Hepatocyte (in vitro differentiated cells): ENCODE results near the gene SNTB2. TPM values are rescaled to one million over a fixed set of nuclear protein-coding genes. Genes with fewer than 3 reads are reported as not detected.

ENCODE experiments used
- DNase-seq: peaks from one replicate; pipeline ENCODE4 v3.0.0-alpha.2; 2016; ENCODE audit warnings: low spot score
- H2AFZ ChIP-seq: fragments of 200-600 bp; sonication (generic); 2 replicates; pipeline ENCODE4 v1.6.0; 2016; ENCODE audit warnings: antibody characterized with exemption, mild to moderate bottlenecking
- H3K27ac ChIP-seq: fragments of 200-600 bp; sonication (generic); 2 replicates; pipeline ENCODE4 v1.5.1; 2016; ENCODE audit warnings: mild to moderate bottlenecking
- H3K27me3 ChIP-seq: fragments of 200-600 bp; sonication (generic); 2 replicates; pipeline ENCODE4 v1.6.1; 2016
- H3K36me3 ChIP-seq: fragments of 200-600 bp; sonication (generic); replicated peaks from 2 replicates; pipeline ENCODE4 v1.5.1; 2016; ENCODE audit warnings: low read depth; ENCODE audit not compliant: insufficient read depth
- H3K4me1 ChIP-seq: fragments of 200-600 bp; sonication (generic); 2 replicates; pipeline ENCODE4 v1.5.1; 2016; ENCODE audit warnings: mild to moderate bottlenecking, moderate library complexity; ENCODE audit not compliant: insufficient read depth
- H3K4me2 ChIP-seq: fragments of 200-600 bp; sonication (generic); 2 replicates; pipeline ENCODE4 v1.6.0; 2016
- H3K4me3 ChIP-seq: fragments of 200-600 bp; sonication (generic); 2 replicates; pipeline ENCODE4 v1.5.1; 2016; ENCODE audit warnings: mild to moderate bottlenecking
- H3K79me2 ChIP-seq: fragments of 200-600 bp; sonication (generic); 2 replicates; pipeline ENCODE4 v1.6.0; 2017; ENCODE audit warnings: mild to moderate bottlenecking
- H3K9me2 ChIP-seq: fragments of 200-600 bp; sonication (generic); replicated peaks from 2 replicates; pipeline ENCODE4 v1.6.0; 2017; ENCODE audit warnings: mild to moderate bottlenecking; ENCODE audit not compliant: insufficient read depth
- H3K9me3 ChIP-seq: fragments of 200-600 bp; sonication (generic); 2 replicates; pipeline ENCODE4 v1.5.1; 2016; ENCODE audit warnings: low read depth, mild to moderate bottlenecking
- H4K20me1 ChIP-seq: fragments of 200-600 bp; sonication (generic); 2 replicates; pipeline ENCODE4 v1.6.0; 2016; ENCODE audit warnings: mild to moderate bottlenecking; ENCODE audit not compliant: insufficient read depth, poor library complexity, severe bottlenecking
- CTCF ChIP-seq: fragments of 200-600 bp; sonication (generic); IDR thresholded peaks from 2 replicates; pipeline ENCODE4 v1.5.1; 2016; ENCODE audit warnings: antibody characterized with exemption, mild to moderate bottlenecking; ENCODE audit not compliant: poor library complexity
- EZH2 ChIP-seq: fragments of 200-600 bp; sonication (generic); IDR thresholded peaks from 2 replicates; pipeline ENCODE4 v1.6.1; 2016; ENCODE audit warnings: antibody characterized with exemption, mild to moderate bottlenecking, borderline replicate concordance
- EZH2phosphoT487 ChIP-seq: fragments of 200-600 bp; sonication (generic); IDR thresholded peaks from one replicate; pipeline ENCODE4 v1.6.1; 2018; ENCODE audit warnings: antibody characterized with exemption, mild to moderate bottlenecking, low read depth, moderate library complexity; ENCODE audit not compliant: unreplicated experiment, severe bottlenecking
- WGBS: methylation state at CpG from one replicate; pipeline ENCODE4 v1.1.6; 2016; ENCODE audit warnings: low lambda C conversion rate; ENCODE audit errors: missing lambda C conversion rate; 5-methylcytosine and 5-hydroxymethylcytosine counted together
- polyA plus RNA-seq: library from polyadenylated mRNA; unstranded; fragments of >200 nt; fragmentation: Nextera tagmentation; extraction: Ambion mirVana; gene quantifications from 2 replicates; pipeline ENCODE4 v1.2.1, GENCODE V29; 2016
- total RNA-seq: library from RNA; depleted of rRNA; stranded (reverse); fragments of >200 nt; gene quantifications from 2 replicates; pipeline ENCODE4 v1.2.3, GENCODE V29; 2014

The SNTB2 gene
- total and polyA plus RNA-seq, 2 experiments from 2014 or later, result 21.5 to 36.7 TPM

- H4K20me1 ChIP-seq, result no peaks in the 10 kb centered on the region
- 97% methylated on average over 4 of the region's 4 CpGs for WGBS
- no peaks in the 10 kb centered on the region for H3K9me2 ChIP-seq
- H3K27me3 ChIP-seq, result no peaks in the 10 kb centered on the region
- no peak overlapping the region for H3K4me2 ChIP-seq
- no peaks in the 10 kb centered on the region for H3K36me3 ChIP-seq
- no peak for TF ChIP-seq EZH2phosphoT487
- TF ChIP-seq CTCF, result no peak
- no peak for TF ChIP-seq EZH2
- no peak overlapping the region for H3K27ac ChIP-seq
- H3K9me3 ChIP-seq, result no peaks in the 10 kb centered on the region
- H3K79me2 ChIP-seq, result no peaks in the 10 kb centered on the region
- H3K4me3 ChIP-seq, result no peak overlapping the region
- no peaks in the 10 kb centered on the region for H3K4me1 ChIP-seq
- DNase-seq, result no peak
- no peak overlapping the region for H2AFZ ChIP-seq
Observed at GRCh38 chr16:69176033-69176800, 10.7 kb upstream of the SNTB2 start.

- Histone ChIP-seq H3K4me2 (peak overlapping the region; percentile 9), H3K4me1 (peaks cover 8% of the 10 kb centered on the region), H3K9me2 (no peaks in the 10 kb centered on the region), H3K27me3 (no peaks in the 10 kb centered on the region), H3K27ac (peak overlapping the region; percentile 51), H4K20me1 (no peaks in the 10 kb centered on the region), H3K36me3 (no peaks in the 10 kb centered on the region), H3K9me3 (no peaks in the 10 kb centered on the region), H3K79me2 (no peaks in the 10 kb centered on the region), H3K4me3 (no peak overlapping the region), H2AFZ (no peak overlapping the region)
- 48% methylated on average over 6 of the region's 6 CpGs for WGBS
- peak; percentile 32 for DNase-seq
- TF ChIP-seq EZH2phosphoT487 (no peak), EZH2 (no peak), CTCF (no peak)
Observed at GRCh38 chr16:69179328-69180010, 7.5 kb upstream of the SNTB2 start.

GRCh38 chr16:69180011-69180338 is 7.0 kb upstream of the SNTB2 start:
- Histone ChIP-seq H3K36me3 (no peaks in the 10 kb centered on the region), H3K4me2 (peak overlapping the region; percentile 9), H2AFZ (no peak overlapping the region), H3K4me3 (no peak overlapping the region), H3K4me1 (peaks cover 8% of the 10 kb centered on the region), H3K9me2 (no peaks in the 10 kb centered on the region), H4K20me1 (no peaks in the 10 kb centered on the region), H3K9me3 (no peaks in the 10 kb centered on the region), H3K27ac (peak overlapping the region; percentile 51), H3K27me3 (no peaks in the 10 kb centered on the region), H3K79me2 (no peaks in the 10 kb centered on the region)
- DNase-seq, result no peak
- TF ChIP-seq EZH2phosphoT487 (no peak), EZH2 (no peak), CTCF (no peak)
